GM19397 (cell line): Measurements from ENCODE around the gene ZNF837.
A peak's percentile ranks its signal among the peaks of the same experiment; 100 is the strongest.
"Not testable (repeated sequence)": the region's sequence is repeated elsewhere in the genome, so short reads cannot be mapped to it uniquely, and the experiment has no call there.

Experiments
- ATAC-seq: cut with Tn5 transposase; IDR thresholded peaks from one replicate; pipeline ENCODE4 v1.9.1; 2021; ENCODE audit warnings: mild to moderate bottlenecking, moderate library complexity; ENCODE audit not compliant: unreplicated experiment

Gene ZNF837

DNA sequence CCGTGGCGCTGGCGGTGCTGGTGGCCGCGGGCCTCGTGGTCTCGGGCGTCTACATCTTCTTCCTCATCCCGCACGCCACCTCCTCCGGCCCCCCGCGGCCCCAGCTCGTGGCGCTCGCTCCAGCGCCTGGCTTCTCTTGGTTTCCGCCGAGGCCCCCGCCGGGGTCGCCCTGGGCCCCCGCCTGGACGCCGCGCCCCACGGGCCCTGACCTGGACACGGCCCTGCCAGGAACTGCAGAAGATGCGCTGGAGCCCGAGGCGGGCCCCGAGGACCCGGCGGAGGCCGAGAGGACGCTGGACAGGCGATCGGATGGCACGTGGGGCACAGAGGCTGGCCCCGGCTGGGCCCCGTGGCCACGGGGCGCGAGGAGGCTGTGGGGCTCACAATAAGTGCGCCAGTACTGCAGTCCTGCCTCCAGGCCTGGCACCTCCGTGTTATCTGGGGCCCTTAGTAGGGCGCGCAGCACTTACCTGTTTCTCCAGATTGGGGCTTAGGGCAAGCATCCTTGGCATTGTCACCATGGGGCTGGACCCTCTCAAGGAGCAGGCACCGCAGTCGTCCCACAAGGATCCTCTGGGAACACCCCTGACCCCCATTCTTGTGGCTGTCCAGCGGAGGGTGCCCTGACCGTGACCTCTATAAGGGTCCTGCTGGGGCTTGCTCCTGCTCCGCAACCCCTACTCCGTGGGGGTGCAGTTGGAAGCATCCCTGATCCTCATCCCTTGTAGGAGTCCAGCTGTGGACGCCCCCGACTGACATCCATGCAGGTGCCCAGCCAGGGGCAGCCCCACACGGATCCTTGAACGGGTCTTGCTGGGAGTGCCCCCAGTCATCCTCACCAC is 16.1 kb upstream of the ZNF837 start:
- ATAC-seq = no peak

- no peak for ATAC-seq
Observed at GRCh38 chr19:58395979-58396627, 15.3 kb upstream of the ZNF837 start.

GRCh38 chr19:58395220-58395978 is 14.6 kb upstream of the ZNF837 start, which contains the start of gene RNF225:
Gene RNF225 (plus strand): TSS chr19:58395656. CDS start chr19:58396090, 434 bp downstream.
- no peak for ATAC-seq

DNA sequence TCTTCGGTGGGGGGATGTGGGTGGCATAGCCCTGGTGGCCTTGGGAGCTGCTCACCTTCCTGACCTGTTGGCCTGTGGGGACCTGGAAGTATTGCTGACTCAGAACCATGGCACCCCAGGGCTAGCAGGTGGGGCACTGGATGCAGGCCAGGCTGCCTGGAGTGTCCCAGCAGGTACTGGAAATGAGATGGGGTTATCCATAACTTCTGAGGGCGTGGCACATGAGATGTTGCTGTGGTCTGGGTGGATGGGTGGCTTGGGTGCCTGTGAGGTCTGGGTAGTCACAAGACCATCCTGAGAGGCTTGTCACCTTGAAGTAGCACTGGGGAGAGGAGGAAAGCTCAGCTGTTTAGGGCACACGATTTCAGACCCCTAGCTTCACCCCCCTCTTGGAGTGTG is 14.0 kb upstream of the ZNF837 start:
- no peak for ATAC-seq

DNA sequence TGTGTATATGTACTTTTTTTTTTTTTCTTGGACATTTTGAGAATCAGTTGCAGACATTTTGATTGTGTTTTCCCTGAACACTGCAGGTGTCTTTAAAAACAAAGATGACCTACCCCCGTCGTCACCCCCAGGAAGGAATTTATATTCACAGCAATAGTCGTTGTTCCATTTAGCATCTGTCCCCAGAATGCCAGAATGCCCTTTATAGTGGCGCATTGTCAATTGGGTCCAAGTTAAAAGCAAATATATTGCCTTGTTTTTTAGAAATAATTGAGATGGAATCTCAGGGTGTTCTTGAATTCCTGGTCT is 12.8 kb upstream of the ZNF837 start:
- no peak for ATAC-seq

GRCh38 chr19:58392945-58393724 is 12.3 kb upstream of the ZNF837 start:
- no peak for ATAC-seq

DNA sequence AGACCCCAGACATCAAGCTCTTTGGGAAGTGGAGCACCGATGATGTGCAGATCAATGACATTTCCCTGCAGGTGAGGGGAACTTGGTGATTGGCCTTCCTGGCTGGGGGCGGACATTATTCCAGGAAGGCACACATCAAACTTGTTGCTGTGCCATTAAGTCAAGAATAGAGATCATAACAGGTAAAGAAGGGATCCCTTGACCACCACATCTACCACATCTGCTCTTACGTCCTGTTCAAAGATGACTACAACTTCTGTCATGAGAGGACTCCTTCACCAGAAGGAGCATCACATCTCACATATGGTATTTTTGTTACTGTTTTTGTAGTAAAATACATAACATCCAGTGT is 7.3 kb upstream of the ZNF837 start:
- ATAC-seq = no peak

DNA sequence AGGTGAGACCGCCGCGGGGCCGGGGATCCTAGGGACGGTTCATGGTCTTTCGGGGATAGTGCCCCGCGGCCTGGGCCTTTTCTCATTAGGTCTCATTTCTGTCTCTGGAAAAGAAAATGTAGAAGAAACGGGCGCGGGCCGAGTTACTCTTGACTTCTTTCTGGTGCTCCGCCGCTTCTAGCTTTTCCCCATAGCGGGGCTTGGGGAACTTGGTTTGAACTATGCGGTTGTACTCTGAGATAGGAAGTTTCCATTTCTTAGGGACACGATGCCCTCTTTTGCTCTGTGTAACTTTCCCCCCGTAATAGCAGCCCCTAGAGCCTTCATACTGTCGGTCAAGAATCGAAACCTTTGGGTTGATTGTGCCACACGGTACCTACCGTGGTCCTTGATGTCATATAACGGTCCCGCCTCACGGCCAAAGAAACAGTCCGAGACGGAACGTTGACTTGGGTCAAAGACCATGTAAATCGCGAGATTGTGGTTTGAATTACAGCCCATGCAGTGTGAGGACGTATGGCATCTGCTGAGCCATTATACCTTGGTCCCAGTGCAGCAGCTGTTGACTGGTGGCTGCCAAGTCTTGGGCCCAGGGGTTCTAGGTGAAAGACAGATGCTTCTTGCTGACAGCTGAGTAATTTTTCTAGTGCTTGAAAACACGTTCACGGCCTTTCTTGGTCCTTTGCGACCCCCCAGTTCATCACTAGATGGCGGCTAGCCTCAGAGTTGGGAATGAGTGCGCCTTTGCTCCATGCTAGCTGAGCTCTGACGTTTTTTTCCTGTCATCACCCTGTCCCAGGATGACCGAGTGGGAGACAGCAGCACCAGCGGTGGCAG is 6.7 kb upstream of the ZNF837 start:
- ATAC-seq = no peak

GRCh38 chr19:58386576-58387337 is 5.9 kb upstream of the ZNF837 start, which contains the start of gene RPS5:
Gene RPS5 (plus strand): TSS chr19:58387269. CDS start chr19:58388138, 869 bp downstream.
- peak; percentile 85 for ATAC-seq

DNA sequence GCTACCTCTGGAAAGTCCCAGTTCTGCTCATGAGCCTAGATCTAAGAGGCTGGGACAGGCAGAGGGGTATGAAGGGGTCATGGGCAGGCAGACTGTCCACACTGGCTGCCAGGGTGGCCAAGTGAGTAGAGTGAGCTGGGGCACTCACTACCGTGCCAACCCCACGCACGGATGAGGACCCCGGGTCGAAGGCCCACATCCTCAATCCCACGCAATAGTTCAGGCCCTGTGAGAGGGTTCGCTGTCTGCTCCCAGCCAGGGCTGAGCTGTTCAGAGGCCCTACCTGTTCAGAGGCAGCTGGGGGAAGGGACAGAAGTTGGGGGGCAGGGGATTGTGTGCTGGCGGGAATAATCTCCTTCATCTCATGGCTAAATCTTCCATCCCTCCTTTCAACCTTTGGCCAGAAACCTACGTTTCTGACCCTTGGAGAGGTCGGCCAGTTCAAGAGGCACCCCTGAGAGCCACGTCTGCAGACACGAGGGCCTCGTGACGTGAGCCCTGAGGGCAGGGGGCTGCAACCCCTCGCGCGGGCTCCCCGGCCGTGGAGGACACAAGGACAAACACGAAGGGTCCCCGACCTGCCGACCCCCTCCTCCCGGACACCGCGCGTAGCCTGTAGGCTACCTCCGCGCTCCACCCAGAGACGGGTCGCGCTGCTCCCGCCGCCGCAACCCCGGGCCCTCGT is 5.2 kb upstream of the ZNF837 start:
- ATAC-seq = peak; percentile 1

DNA sequence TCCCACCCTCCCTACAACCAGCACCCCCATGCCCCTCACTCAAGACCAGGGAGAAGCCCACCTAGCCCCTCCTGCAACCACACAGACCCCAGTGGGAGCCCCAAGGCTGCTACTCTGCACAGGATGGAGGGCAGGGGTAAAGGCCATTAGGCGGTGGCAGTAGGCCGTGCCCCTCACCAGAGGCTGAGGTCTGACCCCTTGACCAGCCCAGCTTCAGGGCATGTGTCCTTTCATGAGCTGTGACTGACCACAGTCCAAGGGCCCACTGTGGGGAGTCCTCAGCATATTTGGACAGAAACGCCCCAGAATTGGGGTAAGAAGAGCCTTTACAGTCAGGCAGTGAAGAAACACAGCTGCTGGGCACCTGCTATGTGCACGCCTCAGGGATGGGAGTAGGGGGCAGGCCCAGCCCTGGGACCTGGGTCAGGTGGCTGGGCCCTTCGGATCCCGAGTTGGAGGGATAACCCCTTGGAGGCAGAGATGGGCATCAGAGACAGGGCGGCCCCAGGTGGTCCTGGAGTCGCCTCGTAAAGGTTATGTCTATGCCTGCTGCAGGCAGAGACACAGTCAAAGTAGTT is 4.6 kb upstream of the ZNF837 start:
- ATAC-seq = no peak

GRCh38 chr19:58382997-58383603 is 2.3 kb upstream of the ZNF837 start:
- ATAC-seq = no peak

GRCh38 chr19:58381460-58382212 is 806 bp upstream of the ZNF837 start:
- ATAC-seq = no peak

GRCh38 chr19:58380037-58380661 is 681 bp downstream of the ZNF837 start:
- no peak for ATAC-seq

DNA sequence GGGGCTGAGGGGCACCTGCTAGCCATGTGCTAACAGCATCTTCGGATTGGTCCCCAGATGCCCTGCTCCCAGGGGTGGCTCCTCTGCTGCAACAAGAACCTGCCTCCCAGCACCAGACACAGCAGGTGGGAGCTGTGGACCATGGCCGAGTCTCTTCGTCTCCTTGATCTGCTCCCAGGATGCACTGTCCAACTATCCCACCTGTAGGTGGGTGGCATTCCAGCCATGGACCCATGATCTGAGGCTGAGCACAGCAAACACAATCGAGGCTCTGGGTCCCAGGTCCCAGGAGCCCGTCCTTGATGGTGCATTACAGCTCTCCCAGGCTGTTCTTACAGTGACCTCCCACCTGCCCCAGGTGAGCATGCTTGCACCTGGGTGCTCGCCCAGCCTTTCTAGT is 1.6 kb downstream of the ZNF837 start:
- no peak for ATAC-seq

DNA sequence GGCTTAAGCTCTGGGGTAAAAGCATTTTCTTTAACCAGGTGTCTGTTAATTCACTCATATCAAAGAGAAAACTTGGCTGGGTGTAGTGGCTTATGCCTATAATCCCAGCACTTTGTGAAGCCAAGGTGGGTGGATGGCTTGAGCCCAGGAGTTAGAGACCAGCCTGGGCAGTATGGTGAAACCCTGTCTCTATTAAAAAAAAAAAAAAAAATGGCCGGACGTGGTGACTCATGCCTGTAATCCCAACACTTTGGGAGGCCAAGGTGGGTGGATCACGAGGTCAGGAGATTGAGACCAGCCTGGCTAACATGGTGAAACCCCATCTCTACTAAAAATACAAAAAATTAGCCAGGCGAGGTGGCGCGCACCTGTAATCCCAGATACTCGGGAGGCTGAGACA is 4.1 kb downstream of the ZNF837 start:
- ATAC-seq = not testable (repeated sequence)

DNA sequence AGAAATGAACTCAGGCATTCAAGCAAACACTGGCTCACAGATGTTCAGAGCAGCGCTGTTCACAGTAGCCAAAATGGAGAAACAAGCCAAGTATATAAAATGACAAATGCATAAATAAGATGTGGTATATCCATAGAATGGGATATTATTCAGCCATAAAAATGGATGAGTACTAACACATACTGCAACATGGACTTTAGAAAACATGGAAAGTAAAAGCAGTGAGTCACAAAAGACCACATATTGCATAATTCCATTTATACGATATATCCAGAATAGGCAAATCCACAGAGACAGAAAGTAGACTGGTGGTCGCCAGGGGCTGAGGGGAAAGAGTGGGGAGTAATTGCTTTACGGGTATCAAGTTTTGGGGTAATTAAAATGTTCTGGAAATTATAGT is 6.6 kb downstream of the ZNF837 start:
- no peak for ATAC-seq
